Measurements from ENCODE around the gene TMEM69. TPM values are rescaled to one million over a fixed set of nuclear protein-coding genes. Genes with fewer than 3 reads are reported as not detected.

TMEM69 gene, protein sequence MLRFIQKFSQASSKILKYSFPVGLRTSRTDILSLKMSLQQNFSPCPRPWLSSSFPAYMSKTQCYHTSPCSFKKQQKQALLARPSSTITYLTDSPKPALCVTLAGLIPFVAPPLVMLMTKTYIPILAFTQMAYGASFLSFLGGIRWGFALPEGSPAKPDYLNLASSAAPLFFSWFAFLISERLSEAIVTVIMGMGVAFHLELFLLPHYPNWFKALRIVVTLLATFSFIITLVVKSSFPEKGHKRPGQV
- total RNA-seq (2014; rRNA removed; shearing (Covaris generic)): 7.8 and 30.3 TPM in 2 replicates
- 34.1 and 35.2 TPM in 2 replicates for polyA plus RNA-seq (2016; fragmentation: Nextera tagmentation; extraction: Ambion mirVana)

DNA sequence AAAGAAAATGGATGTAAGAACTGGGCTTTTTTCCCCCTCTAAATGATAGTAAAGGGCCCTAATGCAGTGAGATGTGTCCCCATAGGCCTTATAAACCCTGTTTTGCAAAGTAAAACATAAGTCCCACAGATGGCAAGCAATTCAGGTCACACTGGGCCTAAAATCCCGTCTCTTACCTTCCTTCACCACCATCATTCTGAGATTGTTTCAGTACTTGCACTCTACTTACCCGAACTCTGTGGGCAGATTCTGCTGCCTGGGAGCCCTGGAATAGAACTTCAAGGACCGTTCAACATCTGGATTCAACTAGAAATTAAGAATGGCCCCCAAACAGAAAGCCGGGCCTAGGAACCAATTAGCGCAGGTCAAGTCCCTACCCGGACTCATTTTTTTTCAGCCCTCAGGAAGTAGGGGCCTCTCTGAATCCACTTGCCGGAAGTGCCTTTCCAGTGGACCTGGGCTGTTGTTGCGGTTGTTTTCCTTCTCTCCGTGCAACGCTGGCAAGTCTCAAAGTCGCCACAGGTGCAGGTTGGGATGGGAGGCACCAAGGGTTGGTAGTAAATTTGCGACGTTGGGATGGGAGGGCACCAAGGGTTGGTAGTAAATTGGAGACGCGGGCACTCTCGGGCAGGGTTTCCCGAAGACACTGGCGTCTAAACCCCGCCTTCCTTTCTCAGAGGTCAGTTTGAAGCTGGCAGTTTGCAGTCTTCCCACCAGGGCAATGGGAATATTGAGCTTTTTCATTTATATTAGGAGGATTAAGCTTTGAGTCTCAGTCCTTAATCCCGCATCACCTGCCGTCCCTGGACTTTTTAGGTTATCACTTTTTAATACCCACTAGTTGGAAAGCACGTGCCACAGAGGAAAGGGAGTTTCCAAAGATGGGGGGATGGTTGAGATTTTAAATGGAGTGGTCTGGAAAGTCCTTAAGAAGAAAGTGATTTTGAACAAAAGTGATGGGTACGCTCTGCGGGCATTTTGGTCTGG is at the start of gene TMEM69:
Gene TMEM69 (plus strand): TSS at position 428 of the 987 bp plus-strand sequence. CDS start 2,888 bp downstream, outside the sequence.
- Histone ChIP-seq H3K27me3 (replicated peaks; ENCODE audit: insufficient read depth) (no peaks in the 10 kb centered on the region), H3F3A (ENCODE audit: insufficient read depth) (peaks cover 11% of the 10 kb centered on the region), H3K4me1 (ENCODE audit: insufficient read depth) (peaks cover 12% of the 10 kb centered on the region), H3K9me2 (ENCODE audit: insufficient read depth) (no peaks in the 10 kb centered on the region), H3K4me3 (peak within 1 kb of the TSS; percentile 100), H3K9ac (peak within 1 kb of the TSS; percentile 93), H4K20me1 (ENCODE audit: insufficient read depth) (no peaks in the 10 kb centered on the region), H3K79me2 (ENCODE audit: insufficient read depth) (peaks cover 73% of the 10 kb centered on the region), H3K4me2 (ENCODE audit: unreplicated experiment) (peak within 1 kb of the TSS; percentile 95), H3K27ac (peak within 1 kb of the TSS; percentile 97), H3K9me3 (ENCODE audit: low read depth) (no peaks in the 10 kb centered on the region), H3K36me3 (ENCODE audit: low read depth) (0 out of 2 replicates have a peak, but pooled peaks cover 4% of the 10 kb centered on the region), H2AFZ (peak within 1 kb of the TSS; percentile 96)
- DNase-seq: peak; percentile 93
- WGBS, 2 experiments (ENCODE audit: low coverage in 1 of 2, low lambda C conversion rate in 2 of 2, missing lambda C conversion rate in 2 of 2): 1% methylated on average over 24 of the region's 24 CpGs
- in situ Hi-C loops (cut with MboI): no loop called here
- no peak for TF ChIP-seq EZH2 (IDR thresholded peaks at IDR 0.05; ENCODE audit: insufficient read depth, poor library complexity, severe bottlenecking)
- TF ChIP-seq EZH2phosphoT487 (IDR thresholded peaks at IDR 0.05; ENCODE audit: insufficient read depth, low read depth): no peak

DNA sequence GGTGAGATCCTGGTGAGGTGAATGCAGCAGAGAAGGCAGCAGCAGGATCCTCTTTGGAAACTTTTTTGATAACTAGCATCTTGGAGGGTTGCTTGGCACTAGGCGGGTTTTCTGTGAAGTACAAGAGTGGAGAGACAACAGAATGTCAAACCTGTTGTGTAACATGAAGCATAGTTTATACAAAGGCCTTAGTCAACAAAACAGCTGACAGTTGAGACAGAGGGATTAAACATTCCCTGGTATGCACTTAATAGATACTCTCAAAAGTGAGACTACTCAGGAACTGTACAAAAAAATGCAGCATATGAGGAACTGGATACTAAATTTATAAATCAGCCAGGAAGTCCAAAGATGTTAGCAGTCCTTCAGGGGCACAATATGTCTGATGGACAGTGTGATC is 47.7 kb upstream of the TMEM69 start:
- Histone ChIP-seq H3K9ac (no peak overlapping the region), H3K4me1 (ENCODE audit: insufficient read depth) (no peaks in the 10 kb centered on the region), H3K4me2 (ENCODE audit: unreplicated experiment) (no peak overlapping the region), H3K9me3 (ENCODE audit: low read depth) (no peaks in the 10 kb centered on the region), H3F3A (ENCODE audit: insufficient read depth) (peaks cover 15% of the 10 kb centered on the region; the same call in 1 of the 2 replicates), H3K27ac (no peak overlapping the region), H3K36me3 (ENCODE audit: low read depth) (peaks cover 56% of the 10 kb centered on the region), H3K4me3 (no peak overlapping the region), H2AFZ (no peak overlapping the region), H3K79me2 (ENCODE audit: insufficient read depth) (peaks cover 16% of the 10 kb centered on the region), H3K27me3 (replicated peaks; ENCODE audit: insufficient read depth) (no peaks in the 10 kb centered on the region), H3K9me2 (ENCODE audit: insufficient read depth) (no peaks in the 10 kb centered on the region), H4K20me1 (ENCODE audit: insufficient read depth) (no peaks in the 10 kb centered on the region)
- TF ChIP-seq EZH2 (IDR thresholded peaks at IDR 0.05; ENCODE audit: insufficient read depth, poor library complexity, severe bottlenecking) (no peak), EZH2phosphoT487 (IDR thresholded peaks at IDR 0.05; ENCODE audit: insufficient read depth, low read depth) (no peak)
- in situ Hi-C loops (cut with MboI): no loop called here
- WGBS, 2 experiments (ENCODE audit: low coverage in 1 of 2, low lambda C conversion rate in 2 of 2, missing lambda C conversion rate in 2 of 2): 100% methylated on average over 1 of the region's 1 CpG
- no peak for DNase-seq

DNA sequence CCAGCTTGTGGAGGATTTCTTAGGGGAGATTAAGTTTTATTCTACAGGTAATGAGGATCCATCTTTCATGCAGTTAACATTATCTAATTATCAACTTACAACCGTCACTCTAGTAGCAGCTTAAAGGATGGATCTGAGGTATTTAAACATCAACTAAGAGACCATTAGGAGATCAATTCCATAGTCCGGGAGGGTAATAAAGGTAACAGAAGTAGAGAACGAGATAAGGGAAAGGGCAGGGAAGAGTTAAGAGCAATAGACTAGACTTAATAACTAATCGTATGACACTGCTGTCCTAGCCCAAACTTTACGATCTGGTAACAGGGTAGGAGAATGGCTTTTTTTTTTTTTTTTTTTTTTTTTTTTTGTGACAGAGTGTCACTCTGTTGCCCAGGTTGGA is 44.7 kb upstream of the TMEM69 start:
- Histone ChIP-seq H3K9ac (no peak overlapping the region), H3K27ac (no peak overlapping the region), H2AFZ (no peak overlapping the region), H3K4me3 (no peak overlapping the region), H3K79me2 (ENCODE audit: insufficient read depth) (peaks cover 45% of the 10 kb centered on the region), H3K27me3 (replicated peaks; ENCODE audit: insufficient read depth) (no peaks in the 10 kb centered on the region), H3K9me2 (ENCODE audit: insufficient read depth) (no peaks in the 10 kb centered on the region), H3K36me3 (ENCODE audit: low read depth) (peaks cover 34% of the 10 kb centered on the region), H3K4me2 (ENCODE audit: unreplicated experiment) (no peak overlapping the region), H4K20me1 (ENCODE audit: insufficient read depth) (no peaks in the 10 kb centered on the region), H3F3A (ENCODE audit: insufficient read depth) (peaks cover 18% of the 10 kb centered on the region; the same call in 1 of the 2 replicates), H3K9me3 (ENCODE audit: low read depth) (no peaks in the 10 kb centered on the region), H3K4me1 (ENCODE audit: insufficient read depth) (no peaks in the 10 kb centered on the region)
- TF ChIP-seq EZH2 (IDR thresholded peaks at IDR 0.05; ENCODE audit: insufficient read depth, poor library complexity, severe bottlenecking) (no peak), EZH2phosphoT487 (IDR thresholded peaks at IDR 0.05; ENCODE audit: insufficient read depth, low read depth) (no peak)
- in situ Hi-C loops (cut with MboI): no loop called here
- no peak for DNase-seq
- WGBS, 2 experiments (ENCODE audit: low coverage in 1 of 2, low lambda C conversion rate in 2 of 2, missing lambda C conversion rate in 2 of 2): 58 to 61% methylated on average over 5 of the region's 5 CpGs

DNA sequence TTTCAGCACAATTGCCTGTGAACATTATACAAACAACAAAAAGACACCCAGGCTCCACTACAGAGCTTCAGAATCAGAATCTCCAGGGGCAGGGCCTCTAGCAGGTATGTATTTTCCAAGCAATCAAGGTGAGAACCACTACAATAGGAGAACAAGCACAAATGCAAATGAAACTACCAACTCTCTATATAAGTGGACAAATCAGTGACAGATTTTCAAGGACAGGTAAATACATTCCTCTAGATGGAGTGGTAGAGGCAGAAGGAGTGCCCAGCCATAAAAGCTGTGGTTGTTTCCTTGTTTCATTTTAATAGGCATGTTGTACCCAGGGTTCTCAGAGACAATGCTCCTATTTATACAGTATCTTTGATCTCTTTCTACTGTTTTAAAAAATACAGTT is 44.0 kb upstream of the TMEM69 start:
- no peak overlapping the region for H3K4me2 ChIP-seq (ENCODE audit: unreplicated experiment)
- no peaks in the 10 kb centered on the region for H3K27me3 ChIP-seq (replicated peaks; ENCODE audit: insufficient read depth)
- H3K9ac ChIP-seq: no peak overlapping the region
- peaks cover 51% of the 10 kb centered on the region for H3K79me2 ChIP-seq (ENCODE audit: insufficient read depth)
- H2AFZ ChIP-seq: no peak overlapping the region
- TF ChIP-seq EZH2phosphoT487 (IDR thresholded peaks at IDR 0.05; ENCODE audit: insufficient read depth, low read depth): no peak
- no peak for TF ChIP-seq EZH2 (IDR thresholded peaks at IDR 0.05; ENCODE audit: insufficient read depth, poor library complexity, severe bottlenecking)
- no peaks in the 10 kb centered on the region for H3K4me1 ChIP-seq (ENCODE audit: insufficient read depth)
- H3F3A ChIP-seq (ENCODE audit: insufficient read depth): peaks cover 18% of the 10 kb centered on the region; the same call in 1 of the 2 replicates
- in situ Hi-C loops (cut with MboI): no loop called here
- no peak for DNase-seq
- no peaks in the 10 kb centered on the region for H4K20me1 ChIP-seq (ENCODE audit: insufficient read depth)
- no peaks in the 10 kb centered on the region for H3K9me3 ChIP-seq (ENCODE audit: low read depth)
- H3K4me3 ChIP-seq: no peak overlapping the region
- H3K27ac ChIP-seq: no peak overlapping the region
- no peaks in the 10 kb centered on the region for H3K9me2 ChIP-seq (ENCODE audit: insufficient read depth)
- peaks cover 27% of the 10 kb centered on the region for H3K36me3 ChIP-seq (ENCODE audit: low read depth)

Data from GM23248 (cell line).